Neural crest cell (in vitro differentiated cells): Measurements from ENCODE around the gene TBXAS1. TPM values are rescaled to one million over a fixed set of nuclear protein-coding genes. Genes with fewer than 3 reads are reported as not detected.

Source experiments
- DNase-seq: peaks from one replicate; pipeline ENCODE4 v3.0.0; 2021; ENCODE audit warnings: low read depth, mixed read lengths, low spot score
- H3K27ac Mint-ChIP-seq: one replicate; pipeline ENCODE4 v1.8.0; 2021; ENCODE audit warnings: mild to moderate bottlenecking, mixed read lengths; ENCODE audit not compliant: unreplicated experiment
- H3K27me3 Mint-ChIP-seq: 2 replicates; pipeline ENCODE4 v1.8.0; 2021; ENCODE audit warnings: low read depth, mild to moderate bottlenecking, mixed read lengths
- H3K36me3 Mint-ChIP-seq: 2 replicates; pipeline ENCODE4 v1.8.0; 2021; ENCODE audit warnings: low read depth, mild to moderate bottlenecking, mixed read lengths
- H3K4me1 Mint-ChIP-seq: 2 replicates; pipeline ENCODE4 v1.8.0; 2021; ENCODE audit warnings: mixed read lengths
- H3K4me3 Mint-ChIP-seq: one replicate; pipeline ENCODE4 v1.8.0; 2021; ENCODE audit warnings: mild to moderate bottlenecking, mixed read lengths
- H3K9me3 Mint-ChIP-seq: 2 replicates; pipeline ENCODE4 v1.8.0; 2021; ENCODE audit warnings: mixed read lengths
- CTCF ChIP-seq: fragments of 200-600 bp; sonication (generic); conservative IDR thresholded peaks from 2 replicates; pipeline ENCODE4 v1.5.0; 2021; ENCODE audit warnings: antibody characterized with exemption, mild to moderate bottlenecking
- total RNA-seq: library from RNA; stranded (reverse); gene quantifications from 2 replicates; pipeline ENCODE4 v1.2.1, GENCODE V29; 2021

The TBXAS1 gene
- total RNA-seq, 1 donor from 2014 or later: 5.7 TPM

GRCh38 chr7:140053812-140054539 is 224.9 kb downstream of the TBXAS1 start:
- no peak for DNase-seq
- H3K36me3 Mint-ChIP-seq: no peaks in the 10 kb centered on the region
- no peaks in the 10 kb centered on the region for H3K4me1 Mint-ChIP-seq
- H3K27ac Mint-ChIP-seq: no peak overlapping the region
- peaks cover 5% of the 10 kb centered on the region for H3K27me3 Mint-ChIP-seq
- no peak for TF ChIP-seq CTCF
- no peak overlapping the region for H3K4me3 Mint-ChIP-seq
- H3K9me3 Mint-ChIP-seq: no peaks in the 10 kb centered on the region

GRCh38 chr7:140054751-140055150 is 225.7 kb downstream of the TBXAS1 start:
- DNase-seq: no peak
- Mint-ChIP-seq H3K27ac (no peak overlapping the region), H3K4me1 (no peaks in the 10 kb centered on the region), H3K36me3 (no peaks in the 10 kb centered on the region), H3K9me3 (no peaks in the 10 kb centered on the region), H3K4me3 (no peak overlapping the region), H3K27me3 (peaks cover 11% of the 10 kb centered on the region)
- TF ChIP-seq CTCF: no peak

- peaks cover 21% of the 10 kb centered on the region for H3K27me3 Mint-ChIP-seq
- no peak for TF ChIP-seq CTCF
- H3K27ac Mint-ChIP-seq: no peak overlapping the region
- no peaks in the 10 kb centered on the region for H3K4me1 Mint-ChIP-seq
- H3K36me3 Mint-ChIP-seq: no peaks in the 10 kb centered on the region
- H3K9me3 Mint-ChIP-seq: no peaks in the 10 kb centered on the region
- no peak overlapping the region for H3K4me3 Mint-ChIP-seq
- DNase-seq: no peak
These were observed 226.8 kb downstream of the TBXAS1 start for GRCh38 chr7:140055833-140056232.

- Mint-ChIP-seq H3K4me1 (no peaks in the 10 kb centered on the region), H3K27ac (no peak overlapping the region), H3K9me3 (no peaks in the 10 kb centered on the region), H3K36me3 (no peaks in the 10 kb centered on the region), H3K4me3 (no peak overlapping the region), H3K27me3 (peaks cover 28% of the 10 kb centered on the region)
- TF ChIP-seq CTCF: no peak
- DNase-seq: no peak
These were observed 227.5 kb downstream of the TBXAS1 start for GRCh38 chr7:140056431-140057142.

- Mint-ChIP-seq H3K4me1 (no peaks in the 10 kb centered on the region), H3K4me3 (no peak overlapping the region), H3K27me3 (peaks cover 33% of the 10 kb centered on the region), H3K9me3 (no peaks in the 10 kb centered on the region), H3K36me3 (no peaks in the 10 kb centered on the region), H3K27ac (no peak overlapping the region)
- TF ChIP-seq CTCF: no peak
- no peak for DNase-seq
These were observed 228.1 kb downstream of the TBXAS1 start for GRCh38 chr7:140057143-140057535.
